Activated CD8-positive, alpha-beta T cell treated with anti-CD3 and anti-CD28 coated beads, Interleukin-2, amount 10 ng/mL, durations not matched to agents 7 days and 5 days (primary cell): ENCODE measurements around the gene CFAP90. TPM values are rescaled to one million over a fixed set of nuclear protein-coding genes. Genes with fewer than 3 reads are reported as not detected.

Experiments used
- ATAC-seq: fragments of 150-1000 bp; cut with Tn5 transposase; one replicate; pipeline ENCODE4 v1.10.0; 2021; ENCODE audit warnings: moderate library complexity
- CTCF ChIA-PET: fragments of 350-600 bp; sonication (Branson Sonifier 250); formaldehyde crosslinking; loops from one replicate; lab custom pipeline; 2021; ENCODE audit warnings: antibody characterized with exemption; lab: Charles Lee
- POLR2A ChIA-PET: fragments of 350-600 bp; sonication (Branson Sonifier 250); formaldehyde crosslinking; loops from one replicate; lab custom pipeline; 2021; ENCODE audit warnings: antibody characterized with exemption; lab: Charles Lee
- DNase-seq: peaks from one replicate; pipeline ENCODE4 v3.0.0-alpha.2; 2020
- H3K27ac Mint-ChIP-seq: one replicate; pipeline ENCODE4 v1.8.0; 2021; ENCODE audit warnings: mild to moderate bottlenecking, mixed read lengths
- H3K27me3 Mint-ChIP-seq: one replicate; pipeline ENCODE4 v1.8.0; 2021; ENCODE audit warnings: low read depth, mixed read lengths
- H3K36me3 Mint-ChIP-seq: one replicate; pipeline ENCODE4 v1.8.0; 2021; ENCODE audit warnings: low read depth, mixed read lengths
- H3K4me1 Mint-ChIP-seq: one replicate; pipeline ENCODE4 v1.8.0; 2021; ENCODE audit warnings: low read depth, mixed read lengths
- H3K4me3 Mint-ChIP-seq: one replicate; pipeline ENCODE4 v1.8.0; 2021; ENCODE audit warnings: mild to moderate bottlenecking, mixed read lengths
- H3K9me3 Mint-ChIP-seq: one replicate; pipeline ENCODE4 v1.8.0; 2022; ENCODE audit warnings: mixed read lengths; ENCODE audit not compliant: insufficient read depth
- total RNA-seq, 2 experiments: library from RNA; stranded (reverse); gene quantifications; one replicate each; pipeline ENCODE4 v1.2.3, GENCODE V29; 2021

CFAP90 gene
- total RNA-seq, 2 experiments from 2014 or later = not detected

DNA sequence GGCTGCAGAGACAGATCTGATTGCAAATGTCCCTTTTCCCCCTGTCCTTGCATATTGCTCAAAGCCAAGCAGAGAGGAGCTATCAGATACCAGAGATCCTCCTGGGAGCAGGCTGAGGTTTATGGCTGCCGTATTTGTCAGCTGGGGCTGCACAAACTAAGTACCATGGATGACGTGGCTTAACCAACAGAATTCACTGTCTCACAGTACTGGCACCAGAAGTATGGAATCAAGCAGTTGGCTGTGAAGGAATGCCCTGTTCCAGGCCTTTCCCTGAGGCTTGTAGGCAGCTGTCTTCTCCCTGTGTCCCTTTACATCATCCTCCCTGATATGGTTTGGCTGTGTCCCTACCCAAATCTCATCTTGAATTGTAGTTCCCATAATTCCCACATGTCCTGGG, 2.6 kb downstream of the CFAP90 start:
- H3K27me3 Mint-ChIP-seq = peaks cover 39% of the 10 kb centered on the region
- no peak overlapping the region for H3K4me3 Mint-ChIP-seq
- H3K9me3 Mint-ChIP-seq = no peaks in the 10 kb centered on the region
- peaks cover 19% of the 10 kb centered on the region for H3K4me1 Mint-ChIP-seq
- ATAC-seq (no peak), DNase-seq (no peak)
- peaks cover 1% of the 10 kb centered on the region for H3K36me3 Mint-ChIP-seq
- H3K27ac Mint-ChIP-seq = no peak overlapping the region
- ChIA-PET POLR2A (no interaction called here), CTCF (no interaction called here)

DNA sequence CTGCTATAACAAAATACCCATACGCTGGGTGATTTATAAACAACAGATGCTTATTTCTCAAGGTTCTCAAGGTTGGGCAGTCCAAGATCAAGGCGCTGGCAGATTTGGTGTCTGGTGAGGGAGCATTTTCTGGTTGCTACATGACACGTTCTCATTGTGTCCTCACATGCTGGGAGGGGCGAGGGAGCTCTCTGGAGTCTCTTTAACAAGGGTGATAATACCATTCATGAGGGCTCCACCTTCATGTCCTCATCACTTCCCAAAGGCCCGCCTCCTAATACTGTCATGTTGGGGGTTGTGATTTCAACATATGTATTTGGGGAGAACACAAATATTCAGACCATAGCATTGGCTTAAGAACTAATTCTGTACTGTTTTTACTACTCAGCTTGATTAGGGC, 4.6 kb downstream of the CFAP90 start:
- Mint-ChIP-seq H3K9me3 (no peaks in the 10 kb centered on the region), H3K27ac (no peak overlapping the region), H3K4me3 (no peak overlapping the region), H3K4me1 (peaks cover 5% of the 10 kb centered on the region), H3K27me3 (peaks cover 41% of the 10 kb centered on the region), H3K36me3 (peaks cover 1% of the 10 kb centered on the region)
- CTCF ChIA-PET = interaction anchor here (0.9 kb wide), 1 partner anchor 11 kb away, joined by 3 read pairs; no protein-coding TSS in a partner anchor
- ATAC-seq (no peak), DNase-seq (no peak)
- POLR2A ChIA-PET = no interaction called here

DNA sequence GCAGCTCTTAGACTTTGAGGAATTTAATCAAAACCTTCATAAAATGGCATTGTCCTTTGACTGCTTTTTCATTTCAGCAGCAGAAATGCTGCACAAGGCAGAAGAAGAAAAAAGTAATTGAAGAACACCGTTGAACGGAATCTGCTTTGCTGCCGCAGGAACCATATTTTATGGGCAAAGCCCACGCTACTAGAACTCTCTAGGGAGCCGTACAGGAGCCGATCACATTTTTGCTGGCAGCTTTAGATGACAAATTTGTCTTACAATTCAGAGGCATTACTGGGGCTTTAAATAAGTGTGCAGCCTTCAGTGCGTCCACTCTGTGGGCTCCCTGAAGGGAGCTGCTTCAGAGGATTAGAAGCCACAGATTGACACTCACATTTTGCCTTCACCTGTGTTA, 5.4 kb downstream of the CFAP90 start:
- DNase-seq = no peak
- ATAC-seq = no peak
- Mint-ChIP-seq H3K4me3 (no peak overlapping the region), H3K4me1 (peaks cover 3% of the 10 kb centered on the region), H3K27ac (no peak overlapping the region), H3K36me3 (no peaks in the 10 kb centered on the region), H3K9me3 (no peaks in the 10 kb centered on the region), H3K27me3 (peaks cover 44% of the 10 kb centered on the region)
- ChIA-PET POLR2A (no interaction called here), CTCF (interaction anchor here (0.9 kb wide), 1 partner anchor 12 kb away, joined by 3 read pairs; no protein-coding TSS in a partner anchor)

DNA sequence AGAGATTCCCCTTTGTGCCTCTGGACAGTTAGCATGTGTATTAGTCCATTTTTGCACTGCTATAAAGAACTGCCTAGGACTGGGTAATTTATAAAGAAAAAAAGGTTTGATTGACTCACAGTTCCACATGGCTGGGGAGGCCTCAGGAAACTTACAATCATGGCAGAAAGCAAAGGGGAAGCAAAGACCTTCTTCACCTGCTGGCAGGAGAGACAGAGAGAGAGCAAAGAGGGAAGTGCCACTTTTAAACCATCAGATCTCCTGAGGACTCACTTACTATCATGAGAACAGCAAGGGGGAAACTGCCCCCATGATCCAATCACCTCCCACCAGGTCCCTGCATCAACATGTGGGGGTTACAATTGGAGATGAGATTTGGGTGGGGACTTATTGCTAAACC, 6.0 kb downstream of the CFAP90 start:
- Mint-ChIP-seq H3K4me1 (peaks cover under 1% of the 10 kb centered on the region), H3K4me3 (no peak overlapping the region), H3K9me3 (no peaks in the 10 kb centered on the region), H3K36me3 (no peaks in the 10 kb centered on the region), H3K27ac (no peak overlapping the region), H3K27me3 (peaks cover 42% of the 10 kb centered on the region)
- CTCF ChIA-PET = no interaction called here
- ATAC-seq (no peak), DNase-seq (no peak)
- POLR2A ChIA-PET = no interaction called here

- H3K4me3 Mint-ChIP-seq = no peak overlapping the region
- no peaks in the 10 kb centered on the region for H3K9me3 Mint-ChIP-seq
- peaks cover 28% of the 10 kb centered on the region for H3K27me3 Mint-ChIP-seq
- DNase-seq = no peak
- no peaks in the 10 kb centered on the region for H3K36me3 Mint-ChIP-seq
- no peaks in the 10 kb centered on the region for H3K4me1 Mint-ChIP-seq
- H3K27ac Mint-ChIP-seq = no peak overlapping the region
- ChIA-PET CTCF (no interaction called here), POLR2A (no interaction called here)
- no peak for ATAC-seq
Measured at GRCh38 chr5:7842531-7842930, 8.4 kb downstream of the CFAP90 start.

DNA sequence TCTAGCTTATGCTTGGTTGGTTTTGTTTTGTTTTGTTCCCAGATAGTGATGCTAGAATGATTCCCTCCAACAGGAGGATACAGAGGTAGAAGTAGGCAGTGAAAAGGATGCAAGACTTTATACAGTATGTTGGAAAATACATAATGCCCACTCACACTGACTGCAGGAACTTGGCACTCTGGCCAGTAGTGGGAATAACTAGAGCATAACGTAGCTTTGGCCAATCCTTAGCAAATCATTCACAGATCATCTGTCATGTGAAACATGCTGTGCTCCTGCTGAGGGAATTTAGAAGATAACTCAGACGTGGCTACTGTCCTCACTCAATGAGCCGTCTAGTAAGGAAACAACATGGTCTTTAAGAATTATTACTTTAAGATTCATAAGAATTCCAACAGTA, 13.5 kb downstream of the CFAP90 start:
- Mint-ChIP-seq H3K4me1 (no peaks in the 10 kb centered on the region), H3K36me3 (no peaks in the 10 kb centered on the region)
- CTCF ChIA-PET = no interaction called here

GRCh38 chr5:7834982-7835381, 16.0 kb downstream of the CFAP90 start:
- H3K9me3 Mint-ChIP-seq = no peaks in the 10 kb centered on the region
- no peak overlapping the region for H3K27ac Mint-ChIP-seq
- H3K27me3 Mint-ChIP-seq = peaks cover 6% of the 10 kb centered on the region
- ChIA-PET POLR2A (no interaction called here), CTCF (interaction anchor here (1.7 kb wide), 1 partner anchor 21 kb away, joined by 3 read pairs; no protein-coding TSS in a partner anchor)
- ATAC-seq = no peak
- DNase-seq = no peak
- no peak overlapping the region for H3K4me3 Mint-ChIP-seq
- no peaks in the 10 kb centered on the region for H3K4me1 Mint-ChIP-seq
- H3K36me3 Mint-ChIP-seq = no peaks in the 10 kb centered on the region

More for the DNA sequence above, 13.5 kb downstream of the CFAP90 start:
- H3K9me3 Mint-ChIP-seq = no peaks in the 10 kb centered on the region
- H3K4me3 Mint-ChIP-seq = no peak overlapping the region
- DNase-seq (no peak), ATAC-seq (no peak)
- H3K27me3 Mint-ChIP-seq = peaks cover 15% of the 10 kb centered on the region
- no peak overlapping the region for H3K27ac Mint-ChIP-seq
- POLR2A ChIA-PET = no interaction called here

GRCh38 chr5:7828269-7828668, 22.7 kb downstream of the CFAP90 start:
- Mint-ChIP-seq H3K27ac (no peak overlapping the region), H3K9me3 (no peaks in the 10 kb centered on the region), H3K36me3 (no peaks in the 10 kb centered on the region), H3K27me3 (no peaks in the 10 kb centered on the region), H3K4me3 (no peak overlapping the region), H3K4me1 (no peaks in the 10 kb centered on the region)
- CTCF ChIA-PET = no interaction called here
- POLR2A ChIA-PET = no interaction called here
- DNase-seq (no peak), ATAC-seq (no peak)

DNA sequence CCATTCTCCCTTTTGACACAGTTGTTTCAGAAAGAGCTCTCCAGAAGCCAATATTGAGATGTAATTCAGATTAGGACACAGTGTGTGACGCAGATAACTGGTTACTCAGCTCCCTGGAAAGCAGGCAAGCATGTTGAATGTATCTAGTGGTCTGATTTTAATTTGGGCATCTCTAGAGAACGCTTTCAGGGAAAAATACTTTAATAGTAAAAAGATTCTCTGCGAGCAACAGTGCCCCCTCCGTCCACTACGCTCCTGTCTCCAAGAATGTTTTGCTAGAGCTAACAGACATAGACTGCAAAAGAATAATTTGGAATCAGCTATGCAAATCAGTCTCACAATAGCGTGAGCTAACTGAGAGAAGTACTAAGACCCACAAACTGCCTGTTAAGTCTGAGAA, 23.3 kb downstream of the CFAP90 start:
- ChIA-PET POLR2A (no interaction called here), CTCF (interaction anchor here (1.4 kb wide), 1 partner anchor 72 kb away, joined by 3 read pairs; no protein-coding TSS in a partner anchor)
- Mint-ChIP-seq H3K9me3 (no peaks in the 10 kb centered on the region), H3K4me3 (no peak overlapping the region), H3K4me1 (no peaks in the 10 kb centered on the region), H3K27ac (no peak overlapping the region), H3K36me3 (no peaks in the 10 kb centered on the region), H3K27me3 (no peaks in the 10 kb centered on the region)
- DNase-seq = no peak
- no peak for ATAC-seq

DNA sequence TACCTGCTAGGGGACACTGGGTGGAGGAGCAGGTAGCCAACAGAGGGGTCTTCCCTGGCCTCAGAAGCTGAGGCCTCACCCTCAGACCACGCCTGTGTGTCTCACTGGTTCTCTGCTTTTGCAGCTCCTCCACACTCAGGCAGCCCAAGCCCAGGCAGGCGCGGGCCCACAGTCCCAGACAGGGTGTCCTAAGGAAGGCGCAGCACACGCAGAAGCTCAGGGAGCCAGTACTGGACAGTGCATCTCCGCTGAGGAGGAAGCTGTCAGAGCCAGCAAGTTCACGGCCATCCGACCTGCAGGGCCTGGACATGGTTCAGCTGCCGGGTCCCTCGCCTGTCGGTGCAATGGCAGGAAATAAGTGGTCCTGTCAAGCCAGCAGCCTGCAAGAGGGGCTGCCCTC, 25.3 kb downstream of the CFAP90 start:
- no peaks in the 10 kb centered on the region for H3K4me1 Mint-ChIP-seq
- ChIA-PET POLR2A (no interaction called here), CTCF (no interaction called here)
- DNase-seq = no peak
- H3K4me3 Mint-ChIP-seq = no peak overlapping the region
- H3K27ac Mint-ChIP-seq = no peak overlapping the region
- H3K9me3 Mint-ChIP-seq = no peaks in the 10 kb centered on the region
- H3K36me3 Mint-ChIP-seq = no peaks in the 10 kb centered on the region
- ATAC-seq = no peak
- peaks cover 4% of the 10 kb centered on the region for H3K27me3 Mint-ChIP-seq

DNA sequence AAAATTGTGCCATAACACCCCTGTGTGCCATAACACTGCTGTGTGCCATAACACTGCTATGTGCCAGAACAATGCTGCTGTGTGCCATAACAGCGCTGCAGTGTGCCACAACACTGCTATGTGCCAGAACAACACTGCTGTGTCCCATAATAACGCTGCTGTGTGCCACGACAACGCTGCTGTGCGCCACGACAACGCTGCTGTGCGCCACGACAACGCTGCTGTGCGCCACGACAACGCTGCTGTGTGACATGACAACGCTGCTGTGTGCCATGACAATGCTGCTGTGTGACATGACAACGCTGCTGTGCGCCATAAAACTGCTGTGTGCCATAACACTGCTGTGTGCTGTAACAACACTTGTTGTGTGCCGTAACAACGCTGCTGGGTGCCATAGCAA, 25.9 kb downstream of the CFAP90 start:
- Mint-ChIP-seq H3K4me3 (no peak overlapping the region), H3K4me1 (no peaks in the 10 kb centered on the region), H3K36me3 (no peaks in the 10 kb centered on the region), H3K9me3 (no peaks in the 10 kb centered on the region), H3K27me3 (peaks cover 4% of the 10 kb centered on the region), H3K27ac (no peak overlapping the region)
- CTCF ChIA-PET = no interaction called here
- ATAC-seq (no peak), DNase-seq (no peak)
- POLR2A ChIA-PET = no interaction called here

DNA sequence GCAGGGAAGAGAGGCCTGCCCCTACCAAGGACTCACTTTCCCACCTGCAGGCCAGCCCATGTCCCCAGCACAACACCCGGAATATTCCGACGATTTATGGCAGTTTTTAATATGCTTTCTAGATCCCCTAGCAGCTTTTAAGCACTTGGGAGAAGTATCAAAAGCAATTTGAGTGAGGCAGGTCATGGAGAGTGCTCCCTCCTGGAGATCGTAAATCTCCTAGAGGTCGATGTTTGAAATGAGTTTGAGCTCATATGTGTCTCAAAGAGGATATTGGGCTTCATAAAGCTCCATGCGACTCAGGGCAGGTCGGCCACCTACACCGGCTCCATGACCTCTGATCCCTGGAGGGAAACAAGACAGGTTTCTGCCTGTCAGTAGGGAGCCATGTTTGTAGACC, 27.3 kb downstream of the CFAP90 start:
- H3K27me3 Mint-ChIP-seq = peaks cover 6% of the 10 kb centered on the region
- H3K4me3 Mint-ChIP-seq = no peak overlapping the region
- ChIA-PET POLR2A (no interaction called here), CTCF (no interaction called here)
- H3K9me3 Mint-ChIP-seq = no peaks in the 10 kb centered on the region
- ATAC-seq (no peak), DNase-seq (no peak)
- no peaks in the 10 kb centered on the region for H3K4me1 Mint-ChIP-seq
- H3K27ac Mint-ChIP-seq = no peak overlapping the region
- H3K36me3 Mint-ChIP-seq = no peaks in the 10 kb centered on the region

DNA sequence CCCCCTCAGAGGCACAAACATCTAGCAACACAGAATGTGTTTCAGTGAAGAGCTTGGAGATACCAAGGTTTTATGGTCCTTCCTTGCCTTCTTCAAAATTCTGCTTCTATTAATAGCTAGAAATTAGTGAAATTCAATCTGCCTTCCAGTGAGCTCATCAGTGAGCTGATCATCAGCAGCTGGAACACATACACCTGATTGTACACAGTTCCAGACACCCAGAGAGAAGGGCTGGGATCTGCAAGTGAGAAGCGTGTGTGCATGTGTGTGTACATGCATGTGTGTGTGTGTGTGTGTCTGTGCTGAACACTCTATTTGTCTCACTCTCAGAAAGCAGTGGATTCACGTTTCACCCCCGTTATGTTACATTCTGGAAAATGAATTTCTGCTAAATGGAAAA, 28.5 kb downstream of the CFAP90 start:
- ChIA-PET POLR2A (no interaction called here), CTCF (interaction anchor here (1.4 kb wide), 1 partner anchor 35 kb away, joined by 5 read pairs; no protein-coding TSS in a partner anchor)
- no peaks in the 10 kb centered on the region for H3K36me3 Mint-ChIP-seq
- peaks cover 6% of the 10 kb centered on the region for H3K27me3 Mint-ChIP-seq
- no peaks in the 10 kb centered on the region for H3K4me1 Mint-ChIP-seq
- H3K4me3 Mint-ChIP-seq = no peak overlapping the region
- DNase-seq = no peak
- no peak for ATAC-seq
- H3K9me3 Mint-ChIP-seq = no peaks in the 10 kb centered on the region
- H3K27ac Mint-ChIP-seq = no peak overlapping the region
